ENCODE measurements around the gene PCSK6. TPM values are rescaled to one million over a fixed set of nuclear protein-coding genes. Genes with fewer than 3 reads are reported as not detected.

Gene PCSK6
- total RNA-seq, 1 donor from 2014 or later: 5.4 TPM

- peaks cover 39% of the 10 kb centered on the region for H3K4me1 Mint-ChIP-seq
- peaks cover 34% of the 10 kb centered on the region for H3K27me3 Mint-ChIP-seq (ENCODE audit: low read depth)
- H3K27ac Mint-ChIP-seq (ENCODE audit: unreplicated experiment): no peak overlapping the region
- H3K36me3 Mint-ChIP-seq (ENCODE audit: low read depth): no peaks in the 10 kb centered on the region
- no peak for TF ChIP-seq CTCF (conservative IDR thresholded peaks at IDR 0.05)
- H3K9me3 Mint-ChIP-seq: no peaks in the 10 kb centered on the region
- H3K4me3 Mint-ChIP-seq: no peak overlapping the region
- DNase-seq (ENCODE audit: low read depth, low spot score): no peak
Observed at GRCh38 chr15:101498076-101498716, 8.7 kb upstream of the PCSK6 start.

GRCh38 chr15:101497484-101498034, 8.1 kb upstream of the PCSK6 start:
- TF ChIP-seq CTCF (conservative IDR thresholded peaks at IDR 0.05): no peak
- DNase-seq (ENCODE audit: low read depth, low spot score): no peak
- Mint-ChIP-seq H3K4me3 (no peak overlapping the region), H3K27ac (ENCODE audit: unreplicated experiment) (no peak overlapping the region), H3K4me1 (peaks cover 39% of the 10 kb centered on the region), H3K27me3 (ENCODE audit: low read depth) (peaks cover 34% of the 10 kb centered on the region), H3K36me3 (ENCODE audit: low read depth) (no peaks in the 10 kb centered on the region), H3K9me3 (no peaks in the 10 kb centered on the region)

- Mint-ChIP-seq H3K27ac (ENCODE audit: unreplicated experiment) (no peak overlapping the region), H3K27me3 (ENCODE audit: low read depth) (peaks cover 39% of the 10 kb centered on the region), H3K36me3 (ENCODE audit: low read depth) (no peaks in the 10 kb centered on the region), H3K4me3 (no peak overlapping the region), H3K9me3 (no peaks in the 10 kb centered on the region), H3K4me1 (peaks cover 43% of the 10 kb centered on the region)
- DNase-seq (ENCODE audit: low read depth, low spot score): no peak
- TF ChIP-seq CTCF (conservative IDR thresholded peaks at IDR 0.05): no peak
Observed at GRCh38 chr15:101497017-101497416, 7.5 kb upstream of the PCSK6 start.

GRCh38 chr15:101496198-101496986, 6.9 kb upstream of the PCSK6 start:
- Mint-ChIP-seq H3K4me3 (no peak overlapping the region), H3K27ac (ENCODE audit: unreplicated experiment) (no peak overlapping the region), H3K4me1 (peaks cover 43% of the 10 kb centered on the region), H3K9me3 (no peaks in the 10 kb centered on the region), H3K27me3 (ENCODE audit: low read depth) (peaks cover 44% of the 10 kb centered on the region), H3K36me3 (ENCODE audit: low read depth) (no peaks in the 10 kb centered on the region)
- no peak for DNase-seq (ENCODE audit: low read depth, low spot score)
- TF ChIP-seq CTCF (conservative IDR thresholded peaks at IDR 0.05): no peak

- DNase-seq (ENCODE audit: low read depth, low spot score): no peak
- Mint-ChIP-seq H3K4me1 (peaks cover 43% of the 10 kb centered on the region), H3K9me3 (no peaks in the 10 kb centered on the region), H3K36me3 (ENCODE audit: low read depth) (no peaks in the 10 kb centered on the region), H3K4me3 (no peak overlapping the region), H3K27ac (ENCODE audit: unreplicated experiment) (no peak overlapping the region), H3K27me3 (ENCODE audit: low read depth) (peaks cover 52% of the 10 kb centered on the region)
- no peak for TF ChIP-seq CTCF (conservative IDR thresholded peaks at IDR 0.05)
Observed at GRCh38 chr15:101495334-101496197, 6.1 kb upstream of the PCSK6 start.
